K562 (cell line): ENCODE results near the gene SERPING1.

Experiments
- CBX8 ChIP-seq: fragments of 200-600 bp; sonication (generic); IDR thresholded peaks from 2 replicates; pipeline ENCODE4 v1.6.1; 2012; ENCODE audit warnings: borderline replicate concordance, mixed run types, low read depth, mild to moderate bottlenecking, moderate library complexity, mixed read lengths, low read length, control low read depth, inconsistent platforms; ENCODE audit not compliant: poor library complexity, severe bottlenecking; ENCODE audit errors: extremely low read depth
- CHD2 ChIP-seq: IDR thresholded peaks from 2 replicates; pipeline ENCODE4 v1.6.1; 2011; ENCODE audit warnings: low read depth, low read length
- EZH2 ChIP-seq: IDR thresholded peaks from 2 replicates; pipeline ENCODE4 v1.6.1; 2012; ENCODE audit warnings: low read depth, mild to moderate bottlenecking, inconsistent platforms, low read length, borderline replicate concordance
- FOXJ3 ChIP-seq: sonication (generic); formaldehyde crosslinking; IDR thresholded peaks from 2 replicates; pipeline ENCODE4 v1.4.0; 2020; ENCODE audit warnings: mild to moderate bottlenecking, missing genetic modification reagents
- HDAC2 ChIP-seq: fragments of 450-650 bp; IDR thresholded peaks from 2 replicates; pipeline ENCODE4 v1.6.1; 2016; ENCODE audit warnings: mild to moderate bottlenecking
- HES1 ChIP-seq: fragments of 450-650 bp; IDR thresholded peaks from 2 replicates; pipeline ENCODE4 v1.6.1; 2016; ENCODE audit warnings: low read depth, mild to moderate bottlenecking, moderate library complexity
- HNRNPLL ChIP-seq: fragments of 200-400 bp; formaldehyde crosslinking; IDR thresholded peaks from 2 replicates; pipeline ENCODE4 v1.6.1; 2017; ENCODE audit warnings: low read length, low read depth, mild to moderate bottlenecking; ENCODE audit not compliant: poor library complexity, severe bottlenecking
- USF2 ChIP-seq: sonication (generic); formaldehyde crosslinking; IDR thresholded peaks from 2 replicates; pipeline ENCODE4 v1.5.0; 2020; ENCODE audit warnings: missing genetic modification reagents
- ZNF518B ChIP-seq: fragments of 250-450 bp; sonication (Bioruptor Pico); IDR thresholded peaks from 2 replicates; pipeline ENCODE4 v1.5.0; 2021; ENCODE audit warnings: mild to moderate bottlenecking, moderate library complexity

- no peak for TF ChIP-seq HDAC2
- TF ChIP-seq USF2 (CRISPR knock-in tag), result no peak
- TF ChIP-seq HNRNPLL, result no peak
- TF ChIP-seq HES1, result no peak
- no peak for TF ChIP-seq CHD2
- no peak for TF ChIP-seq ZNF518B (CRISPR knock-in tag)
- TF ChIP-seq EZH2, result no peak
- TF ChIP-seq CBX8, result no peak
- no peak for TF ChIP-seq FOXJ3
Observed at GRCh38 chr11:57659669-57660068, 62.2 kb downstream of the SERPING1 start.
